A375 (cell line): Measurements from ENCODE around the gene KRTAP9-9. TPM values are rescaled to one million over a fixed set of nuclear protein-coding genes. Genes with fewer than 3 reads are reported as not detected.

Experiments used
- small RNA-seq: library from RNA; depleted of rRNA; stranded (forward); fragments of <200 nt; gene quantifications from one replicate; pipeline ENCODE3, GENCODE V24; 2014
- total RNA-seq: library from RNA; depleted of rRNA; stranded (reverse); fragments of >200 nt; shearing (Covaris generic); gene quantifications from 2 replicates; pipeline ENCODE4 v1.2.3, GENCODE V29; 2014; rRNA removed

The KRTAP9-9 gene
- total RNA-seq: not detected in 2 replicates

DNA sequence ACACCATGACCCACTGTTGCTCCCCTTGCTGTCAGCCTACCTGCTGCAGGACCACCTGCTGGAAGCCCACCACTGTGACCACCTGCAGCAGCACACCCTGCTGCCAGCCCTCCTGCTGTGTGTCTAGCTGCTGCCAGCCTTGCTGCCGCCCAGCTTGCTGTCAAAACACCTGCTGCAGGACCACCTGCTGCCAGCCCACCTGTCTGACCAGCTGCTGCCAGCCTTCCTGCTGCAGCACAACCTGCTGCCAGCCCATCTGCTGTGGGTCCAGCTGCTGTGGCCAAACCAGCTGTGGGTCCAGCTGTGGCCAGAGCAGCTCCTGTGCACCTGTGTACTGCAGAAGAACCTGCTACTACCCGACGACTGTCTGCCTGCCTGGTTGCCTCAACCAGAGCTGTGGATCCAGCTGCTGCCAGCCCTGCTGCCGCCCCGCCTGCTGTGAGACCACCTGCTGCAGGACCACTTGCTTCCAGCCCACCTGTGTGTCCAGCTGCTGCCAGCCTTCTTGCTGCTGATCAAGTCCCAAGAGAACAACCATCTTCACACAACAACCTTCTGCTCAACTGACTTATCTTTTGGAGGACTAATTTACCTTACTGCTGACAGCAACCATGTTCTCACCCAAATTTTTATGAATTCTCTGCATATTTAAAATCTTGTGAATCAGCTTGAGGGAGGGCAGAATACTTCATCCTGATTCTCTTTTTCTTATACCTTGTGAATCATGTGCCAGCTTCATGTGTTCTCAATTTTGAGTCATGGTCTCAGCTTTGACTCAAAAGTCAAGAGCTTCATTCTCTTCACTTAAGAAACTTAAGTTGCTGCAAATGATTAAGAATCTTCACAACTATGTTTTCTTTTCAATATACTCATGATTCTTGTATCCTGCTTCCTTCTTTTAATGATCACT is at the start of gene KRTAP9-9:
TSS of gene KRTAP9-9 (plus strand) at position 4 of the 910 bp plus-strand sequence.

GRCh38 chr17:41226598-41227095 is 28.5 kb upstream of the KRTAP9-9 start, which contains the start of gene KRTAP9-2:
KRTAP9-2 (plus strand) TSS chr17:41226648; CDS start chr17:41226655, 7 bp downstream.

DNA sequence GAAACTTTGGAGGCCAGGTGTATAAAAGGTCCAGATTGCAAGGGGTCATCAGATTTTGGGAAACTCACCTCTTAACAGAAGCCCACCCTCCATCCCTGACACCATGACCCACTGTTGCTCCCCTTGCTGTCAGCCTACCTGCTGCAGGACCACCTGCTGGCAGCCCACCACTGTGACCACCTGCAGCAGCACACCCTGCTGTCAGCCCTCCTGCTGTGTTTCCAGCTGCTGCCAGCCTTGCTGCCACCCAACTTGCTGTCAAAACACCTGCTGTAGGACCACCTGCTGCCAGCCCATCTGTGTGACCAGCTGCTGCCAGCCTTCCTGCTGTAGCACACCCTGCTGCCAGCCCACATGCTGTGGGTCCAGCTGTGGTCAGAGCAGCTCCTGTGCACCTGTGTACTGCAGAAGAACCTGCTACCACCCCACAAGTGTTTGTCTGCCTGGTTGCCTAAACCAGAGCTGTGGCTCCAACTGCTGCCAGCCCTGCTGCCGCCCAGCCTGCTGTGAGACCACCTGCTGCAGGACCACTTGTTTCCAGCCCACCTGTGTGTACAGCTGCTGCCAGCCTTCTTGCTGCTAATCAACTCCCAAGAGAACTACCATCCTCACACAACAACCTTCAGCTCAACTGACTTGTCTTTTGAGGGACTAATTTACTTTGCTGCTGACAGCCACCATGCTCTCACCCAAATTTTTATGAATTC is 22.6 kb upstream of the KRTAP9-9 start, which contains the start of gene KRTAP9-3:
TSS of gene KRTAP9-3 (plus strand) at position 51 of the 707 bp plus-strand sequence. CDS start at position 104, 53 bp downstream.

GRCh38 chr17:41237949-41238437 is 17.2 kb upstream of the KRTAP9-9 start, which contains the start of gene KRTAP9-8:
KRTAP9-8 (plus strand) TSS chr17:41237999; CDS start chr17:41238052, 53 bp downstream.

GRCh38 chr17:41249637-41250240 is 5.4 kb upstream of the KRTAP9-9 start, which contains the start of gene KRTAP9-4:
KRTAP9-4 (plus strand) TSS chr17:41249687; CDS start chr17:41249721, 34 bp downstream.

GRCh38 chr17:41265078-41265477 is 9.9 kb downstream of the KRTAP9-9 start, which contains the start of gene KRTAP9-6:
KRTAP9-6 (plus strand) TSS chr17:41265378; CDS start chr17:41265378, 0 bp downstream.

GRCh38 chr17:41275648-41276190 is 20.5 kb downstream of the KRTAP9-9 start, which contains the start of gene KRTAP9-7:
KRTAP9-7 (plus strand) TSS chr17:41275698; CDS start chr17:41275698, 0 bp downstream.

DNA sequence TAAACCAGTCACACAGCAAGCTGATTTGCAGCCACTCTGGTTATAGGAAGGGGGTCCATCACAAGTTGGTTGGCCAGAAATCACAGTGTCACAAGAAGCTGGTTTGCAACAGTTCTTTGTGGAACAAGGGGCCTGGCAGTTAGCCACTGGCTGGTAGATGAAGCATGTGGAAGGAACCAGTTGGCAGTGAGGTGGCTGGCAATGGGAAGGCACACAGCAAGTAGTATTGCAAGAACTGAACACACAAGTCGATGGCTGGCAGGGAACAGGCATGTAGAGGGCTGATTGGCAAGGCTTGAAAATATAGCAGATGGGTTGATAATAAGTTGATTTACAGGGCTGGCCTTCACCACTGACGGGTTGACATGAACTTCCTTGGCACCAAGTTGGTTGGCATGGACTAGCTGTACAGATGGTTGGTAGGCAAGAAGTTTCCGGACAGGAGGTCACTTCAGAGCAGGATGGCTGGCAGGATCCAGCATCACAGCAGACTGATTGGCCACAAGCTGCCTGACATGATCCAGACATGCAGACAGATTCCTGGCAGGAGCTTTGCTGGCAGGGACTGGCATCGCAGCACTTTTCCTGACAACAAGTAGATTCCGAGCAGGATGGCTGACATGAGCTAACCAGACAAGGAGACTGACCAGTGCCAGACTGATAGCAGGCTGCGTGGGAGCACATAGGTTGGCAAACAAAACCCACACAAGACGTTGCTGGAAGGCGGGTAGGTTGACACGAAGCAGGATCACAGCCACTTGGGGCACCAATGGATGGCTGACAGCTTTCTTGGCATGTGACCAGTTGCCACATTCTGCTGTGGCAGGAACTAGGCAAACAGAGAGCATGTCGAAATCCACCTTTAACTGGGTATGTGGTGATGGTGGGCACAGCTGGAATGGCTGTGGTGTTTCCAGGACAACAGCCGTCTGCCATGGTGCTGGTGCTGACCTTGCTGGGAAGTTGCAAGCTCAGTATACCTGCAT is 47.0 kb downstream of the KRTAP9-9 start, which contains the start of gene KRTAP29-1:
TSS of gene KRTAP29-1 (minus strand) at position 936 of the 986 bp plus-strand sequence. CDS start at position 936, 0 bp downstream.

Small RNA genes lying within 50 kb of the gene (small RNA-seq; reads per million reads assigned to genes)
- not detected for gene KRTAP9-10P

Other genes with a start within 250 kb of the KRTAP9-9 start
- not detected in 2 replicates for gene KRTAP3-1, start 246.3 kb upstream of the KRTAP9-9 start, total RNA-seq
- gene KRTAP1-5, start 228.2 kb upstream of the KRTAP9-9 start, total RNA-seq: not detected in 2 replicates
- not detected in 2 replicates for gene KRTAP1-4, start 225.2 kb upstream of the KRTAP9-9 start, total RNA-seq
- not detected in 2 replicates for gene KRTAP1-3, start 220.5 kb upstream of the KRTAP9-9 start, total RNA-seq
- gene KRTAP1-1, start 213.9 kb upstream of the KRTAP9-9 start, total RNA-seq: not detected in 2 replicates
- gene KRTAP2-1, start 208.1 kb upstream of the KRTAP9-9 start, total RNA-seq: not detected in 2 replicates
- gene KRTAP2-2, start 200.2 kb upstream of the KRTAP9-9 start, total RNA-seq: not detected in 2 replicates
- gene KRTAP2-3, start 195.3 kb upstream of the KRTAP9-9 start, total RNA-seq: 0.29 TPM in 1 of 2 replicates, not detected in the other
- not detected in 2 replicates for gene KRTAP2-4, start 189.5 kb upstream of the KRTAP9-9 start, total RNA-seq
- gene KRTAP4-7, start 171.2 kb upstream of the KRTAP9-9 start, total RNA-seq: not detected in 2 replicates
- not detected in 2 replicates for gene KRTAP4-8, start 157.2 kb upstream of the KRTAP9-9 start, total RNA-seq
- gene KRTAP4-16, start 153.2 kb upstream of the KRTAP9-9 start, total RNA-seq: not detected in 2 replicates
- not detected in 2 replicates for gene KRTAP4-9, start 150.0 kb upstream of the KRTAP9-9 start, total RNA-seq
- not detected in 2 replicates for gene KRTAP4-11, start 137.0 kb upstream of the KRTAP9-9 start, total RNA-seq
- gene KRTAP4-12, start 131.2 kb upstream of the KRTAP9-9 start, total RNA-seq: not detected in 2 replicates
- gene KRTAP4-6, start 114.8 kb upstream of the KRTAP9-9 start, total RNA-seq: not detected in 2 replicates
- gene KRTAP4-5, start 105.6 kb upstream of the KRTAP9-9 start, total RNA-seq: not detected in 2 replicates
- not detected in 2 replicates for gene KRTAP4-4, start 94.6 kb upstream of the KRTAP9-9 start, total RNA-seq
- not detected in 2 replicates for gene KRTAP4-3, start 87.2 kb upstream of the KRTAP9-9 start, total RNA-seq
- gene KRTAP4-2, start 77.2 kb upstream of the KRTAP9-9 start, total RNA-seq: not detected in 2 replicates
- gene KRTAP4-1, start 70.5 kb upstream of the KRTAP9-9 start, total RNA-seq: not detected in 2 replicates
- gene KRTAP9-1, start 65.5 kb upstream of the KRTAP9-9 start, total RNA-seq: not detected in 2 replicates
- gene KRTAP9-2, start 28.7 kb upstream of the KRTAP9-9 start, total RNA-seq: not detected in 2 replicates
- not detected in 2 replicates for gene KRTAP9-3, start 22.9 kb upstream of the KRTAP9-9 start, total RNA-seq
- gene KRTAP9-8, start 17.4 kb upstream of the KRTAP9-9 start, total RNA-seq: not detected in 2 replicates
- not detected in 2 replicates for gene KRTAP9-4, start 5.7 kb upstream of the KRTAP9-9 start, total RNA-seq
- gene KRTAP9-6, start 10.0 kb downstream of the KRTAP9-9 start, total RNA-seq: not detected in 2 replicates
- gene KRTAP9-7, start 20.3 kb downstream of the KRTAP9-9 start, total RNA-seq: not detected in 2 replicates
- gene KRTAP29-1, start 47.5 kb downstream of the KRTAP9-9 start, total RNA-seq: not detected in 2 replicates
- gene KRTAP16-1, start 53.9 kb downstream of the KRTAP9-9 start, total RNA-seq: not detected in 2 replicates
- gene KRTAP17-1, start 60.3 kb downstream of the KRTAP9-9 start, total RNA-seq: not detected in 2 replicates
- gene KRT33A, start 95.4 kb downstream of the KRTAP9-9 start, total RNA-seq: not detected in 2 replicates
- 0.29 TPM in 1 of 2 replicates, not detected in the other for gene KRT33B, start 114.4 kb downstream of the KRTAP9-9 start, total RNA-seq
- 0.23 and 0.77 TPM in 2 replicates for gene KRT34, start 126.9 kb downstream of the KRTAP9-9 start, total RNA-seq
- gene KRT31, start 142.2 kb downstream of the KRTAP9-9 start, total RNA-seq: not detected in 2 replicates
- not detected in 2 replicates for gene KRT37, start 169.2 kb downstream of the KRTAP9-9 start, total RNA-seq
- gene KRT38, start 185.6 kb downstream of the KRTAP9-9 start, total RNA-seq: not detected in 2 replicates
- 0.08 and 0.19 TPM in 2 replicates for gene KRT32, start 212.0 kb downstream of the KRTAP9-9 start, total RNA-seq
- not detected in 2 replicates for gene KRT35, start 225.8 kb downstream of the KRTAP9-9 start, total RNA-seq
- gene KRT36, start 234.5 kb downstream of the KRTAP9-9 start, total RNA-seq: not detected in 2 replicates